ENCODE measurements around the gene OR8A1. TPM values are rescaled to one million over a fixed set of nuclear protein-coding genes. Genes with fewer than 3 reads are reported as not detected.

Gene OR8A1
- total and polyA plus RNA-seq, 2 donors from 2014 or later, result not detected

DNA sequence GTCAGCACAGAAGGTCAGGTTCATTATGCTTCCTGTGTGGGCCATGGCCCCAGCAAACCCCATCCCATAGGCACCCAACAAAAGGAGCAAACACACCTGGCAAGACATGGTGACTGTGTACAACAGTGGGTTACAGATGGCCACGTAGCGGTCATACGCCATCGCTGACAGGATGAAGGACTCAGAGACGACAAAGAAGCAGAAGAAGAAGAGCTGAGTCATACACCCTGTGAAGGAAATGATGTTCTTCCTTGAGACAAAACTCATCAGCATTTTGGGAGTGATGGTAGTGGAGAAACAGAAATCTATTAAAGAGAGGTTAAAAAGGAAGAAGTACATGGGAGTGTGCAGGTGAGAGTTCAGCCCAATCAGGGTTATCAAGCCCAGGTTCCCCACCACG is 26.7 kb upstream of the OR8A1 start:
- no peak overlapping the region for H3K27ac ChIP-seq (ENCODE audit: low read depth in 2 of 2, low read length in 2 of 2)
- H3K9ac ChIP-seq (ENCODE audit: low read length in 3 of 3), result no peak overlapping the region
- intact Hi-C loops (cut with DNase I), result no loop called here
- H3K27me3 ChIP-seq (ENCODE audit: control insufficient read depth, insufficient read depth, low read length), result no peaks in the 10 kb centered on the region
- FAIRE-seq (no peak), DNase-seq (no peak)
- TF ChIP-seq CTCF (IDR thresholded peaks at IDR 0.05; ENCODE audit: borderline replicate concordance, extremely low read depth, insufficient read depth), result no peak
- H3K4me1 ChIP-seq (ENCODE audit: control insufficient read depth in 2 of 3, insufficient read depth in 2 of 3, low read depth in 1 of 3, low read length in 3 of 3), result no peaks in the 10 kb centered on the region
- no peaks in the 10 kb centered on the region for H3K9me3 ChIP-seq (ENCODE audit: control insufficient read depth in 2 of 3, insufficient read depth in 1 of 3, low read length in 3 of 3)
- no peak overlapping the region for H3K4me3 ChIP-seq (ENCODE audit: low read length in 3 of 3)
- H3K36me3 ChIP-seq (ENCODE audit: control insufficient read depth in 2 of 3, insufficient read depth in 3 of 3, low read length in 3 of 3), result no peaks in the 10 kb centered on the region

GRCh38 chr11:124543554-124543953 is 26.2 kb upstream of the OR8A1 start, which contains the start of gene OR8B12:
Gene OR8B12 (minus strand): TSS chr11:124543654. CDS start chr11:124543654, 0 bp downstream.
- intact Hi-C loops (cut with DNase I), result no loop called here
- Histone ChIP-seq H3K27ac (ENCODE audit: low read depth in 2 of 2, low read length in 2 of 2) (no peak within 1 kb of the TSS), H3K9me3 (ENCODE audit: control insufficient read depth in 2 of 3, insufficient read depth in 1 of 3, low read length in 3 of 3) (no peaks in the 10 kb centered on the region), H3K4me3 (ENCODE audit: low read length in 3 of 3) (no peak within 1 kb of the TSS), H3K27me3 (ENCODE audit: control insufficient read depth, insufficient read depth, low read length) (no peaks in the 10 kb centered on the region), H3K4me1 (ENCODE audit: control insufficient read depth in 2 of 3, insufficient read depth in 2 of 3, low read depth in 1 of 3, low read length in 3 of 3) (no peaks in the 10 kb centered on the region), H3K9ac (ENCODE audit: low read length in 3 of 3) (no peak within 1 kb of the TSS), H3K36me3 (ENCODE audit: control insufficient read depth in 2 of 3, insufficient read depth in 3 of 3, low read length in 3 of 3) (no peaks in the 10 kb centered on the region)
- no peak for TF ChIP-seq CTCF (IDR thresholded peaks at IDR 0.05; ENCODE audit: borderline replicate concordance, extremely low read depth, insufficient read depth)
- DNase-seq, result no peak
- no peak for FAIRE-seq

DNA sequence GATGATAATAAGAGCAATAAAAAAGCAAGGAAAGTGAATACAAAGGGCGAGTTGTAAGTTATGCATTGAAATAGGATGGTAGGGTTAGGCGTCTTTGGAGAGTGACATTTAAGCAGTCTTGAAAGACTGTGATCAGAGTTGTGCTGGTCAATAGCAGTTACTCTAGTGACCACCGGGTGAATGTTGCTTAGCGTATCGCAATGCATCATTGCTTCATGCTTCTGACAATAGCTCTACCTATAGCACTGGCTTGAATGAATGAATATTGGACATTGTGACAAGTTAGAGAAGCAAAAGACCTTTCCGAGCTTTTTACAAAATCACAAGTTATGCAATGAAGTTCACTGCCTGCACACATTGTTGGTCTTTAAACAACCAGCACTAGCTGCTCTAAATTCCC is 18.6 kb upstream of the OR8A1 start:
- FAIRE-seq (no peak), DNase-seq (no peak)
- H3K27me3 ChIP-seq (ENCODE audit: control insufficient read depth, insufficient read depth, low read length), result no peaks in the 10 kb centered on the region
- H3K4me1 ChIP-seq (ENCODE audit: control insufficient read depth in 2 of 3, insufficient read depth in 2 of 3, low read depth in 1 of 3, low read length in 3 of 3), result no peaks in the 10 kb centered on the region
- H3K36me3 ChIP-seq (ENCODE audit: control insufficient read depth in 2 of 3, insufficient read depth in 3 of 3, low read length in 3 of 3), result no peaks in the 10 kb centered on the region
- no peak overlapping the region for H3K27ac ChIP-seq (ENCODE audit: low read depth in 2 of 2, low read length in 2 of 2)
- H3K4me3 ChIP-seq (ENCODE audit: low read length in 3 of 3), result no peak overlapping the region
- H3K9me3 ChIP-seq (ENCODE audit: control insufficient read depth in 2 of 3, insufficient read depth in 1 of 3, low read length in 3 of 3), result peaks cover 0 to 1% (median 0%) of the 10 kb centered on the region in 3 donors
- TF ChIP-seq CTCF (IDR thresholded peaks at IDR 0.05; ENCODE audit: borderline replicate concordance, extremely low read depth, insufficient read depth), result no peak
- intact Hi-C loops (cut with DNase I), result no loop called here
- H3K9ac ChIP-seq (ENCODE audit: low read length in 3 of 3), result no peak overlapping the region

GRCh38 chr11:124551987-124552386 is 17.8 kb upstream of the OR8A1 start:
- Histone ChIP-seq H3K27me3 (ENCODE audit: control insufficient read depth, insufficient read depth, low read length) (no peaks in the 10 kb centered on the region), H3K4me3 (ENCODE audit: low read length in 3 of 3) (no peak overlapping the region), H3K36me3 (ENCODE audit: control insufficient read depth in 2 of 3, insufficient read depth in 3 of 3, low read length in 3 of 3) (no peaks in the 10 kb centered on the region), H3K9me3 (ENCODE audit: control insufficient read depth in 2 of 3, insufficient read depth in 1 of 3, low read length in 3 of 3) (peaks cover 0 to 3% (median 0%) of the 10 kb centered on the region in 3 donors), H3K27ac (ENCODE audit: low read depth in 2 of 2, low read length in 2 of 2) (no peak overlapping the region), H3K9ac (ENCODE audit: low read length in 3 of 3) (no peak overlapping the region), H3K4me1 (ENCODE audit: control insufficient read depth in 2 of 3, insufficient read depth in 2 of 3, low read depth in 1 of 3, low read length in 3 of 3) (no peaks in the 10 kb centered on the region)
- intact Hi-C loops (cut with DNase I), result no loop called here
- no peak for TF ChIP-seq CTCF (IDR thresholded peaks at IDR 0.05; ENCODE audit: borderline replicate concordance, extremely low read depth, insufficient read depth)
- DNase-seq (no peak), FAIRE-seq (no peak)
